A673 (cell line): ENCODE measurements around the gene ZSCAN5A.

Experiments
- CTCF ChIP-seq: fragments of 300-800, 200-600 bp; sonication (generic); conservative IDR thresholded peaks from 2 replicates; pipeline ENCODE4 v1.5.1; 2017; ENCODE audit warnings: low read depth, mild to moderate bottlenecking, antibody characterized with exemption, low read length, moderate library complexity, mixed read lengths
- EZH2 ChIP-seq: fragments of 200-600 bp; sonication (generic); IDR thresholded peaks from 2 replicates; pipeline ENCODE4 v1.6.1; 2017; ENCODE audit warnings: borderline replicate concordance, low read depth, mild to moderate bottlenecking, mixed read lengths, antibody characterized with exemption, low read length; ENCODE audit not compliant: poor library complexity, severe bottlenecking

- TF ChIP-seq EZH2 (no peak), CTCF (no peak)
Measured at GRCh38 chr19:56332695-56333094, 18.1 kb upstream of the ZSCAN5A start.
